HG03432 (cell line): Measurements from ENCODE around the gene METRN.

Experiments used
- ATAC-seq: cut with Tn5 transposase; IDR thresholded peaks from one replicate; pipeline ENCODE4 v1.9.1; 2021; ENCODE audit warnings: mild to moderate bottlenecking, moderate library complexity; ENCODE audit not compliant: unreplicated experiment

METRN gene

GRCh38 chr16:722835-723633, 8.1 kb downstream of the METRN start:
- ATAC-seq = no peak

- ATAC-seq = no peak
These were observed 8.8 kb downstream of the METRN start for GRCh38 chr16:723695-724094.

GRCh38 chr16:724188-725040, 9.5 kb downstream of the METRN start:
- no peak for ATAC-seq

- ATAC-seq = no peak
These were observed 10.1 kb downstream of the METRN start for GRCh38 chr16:725041-725376.

GRCh38 chr16:725463-726187, 10.7 kb downstream of the METRN start:
- ATAC-seq = no peak

GRCh38 chr16:726188-726437, 11.2 kb downstream of the METRN start:
- ATAC-seq = no peak

- peak; percentile 27 for ATAC-seq
These were observed 11.7 kb downstream of the METRN start, which contains the start of the genes CCDC78 and HAGHL for GRCh38 chr16:726438-727290. CCDC78 (minus strand) TSS chr16:726443; CDS start chr16:726367, 76 bp downstream. HAGHL (plus strand) TSS chr16:727106; CDS start chr16:727510, 404 bp downstream.

GRCh38 chr16:727291-727977, 12.5 kb downstream of the METRN start:
- peak; percentile 8 for ATAC-seq

GRCh38 chr16:728131-728889, 13.4 kb downstream of the METRN start:
- peak; percentile 36 for ATAC-seq

- no peak for ATAC-seq
These were observed 14.2 kb downstream of the METRN start for GRCh38 chr16:728890-729744.

- ATAC-seq = no peak
These were observed 15.1 kb downstream of the METRN start for GRCh38 chr16:729768-730665.

- ATAC-seq = no peak
These were observed 16.0 kb downstream of the METRN start for GRCh38 chr16:730666-731509.

GRCh38 chr16:732332-732731, 17.4 kb downstream of the METRN start:
- ATAC-seq = no peak

GRCh38 chr16:732936-733335, 18.0 kb downstream of the METRN start:
- ATAC-seq = no peak

GRCh38 chr16:733382-734207, 18.7 kb downstream of the METRN start:
- ATAC-seq = no peak
